HG02642 (cell line): Measurements from ENCODE around the gene ASB1.

Experiments
- ATAC-seq: cut with Tn5 transposase; IDR thresholded peaks from one replicate; pipeline ENCODE4 v1.9.1; 2021; ENCODE audit warnings: mild to moderate bottlenecking; ENCODE audit not compliant: unreplicated experiment, poor library complexity

The ASB1 gene

GRCh38 chr2:238488347-238488826 lies 61.7 kb downstream of the ASB1 start:
- no peak for ATAC-seq

DNA sequence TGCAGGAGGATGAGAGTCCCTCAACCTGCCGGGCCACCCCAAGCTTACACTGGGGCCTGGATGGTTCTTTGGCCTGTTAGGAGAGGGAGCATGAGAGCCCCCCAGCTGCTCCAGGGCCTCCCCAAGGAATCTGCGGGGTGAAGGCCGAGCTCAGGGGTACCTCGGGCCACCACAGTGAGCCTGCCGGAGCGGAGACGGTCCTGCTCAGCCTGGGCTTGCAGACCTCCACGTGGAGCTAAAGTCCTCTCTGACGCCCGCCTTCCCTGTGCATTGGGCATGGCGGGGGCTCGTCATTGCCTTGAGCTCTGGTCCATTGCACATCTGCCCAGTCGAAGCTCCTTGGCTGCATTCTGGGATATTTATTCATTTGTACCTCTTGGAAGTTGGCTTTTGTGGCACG lies 62.7 kb downstream of the ASB1 start:
- no peak for ATAC-seq

DNA sequence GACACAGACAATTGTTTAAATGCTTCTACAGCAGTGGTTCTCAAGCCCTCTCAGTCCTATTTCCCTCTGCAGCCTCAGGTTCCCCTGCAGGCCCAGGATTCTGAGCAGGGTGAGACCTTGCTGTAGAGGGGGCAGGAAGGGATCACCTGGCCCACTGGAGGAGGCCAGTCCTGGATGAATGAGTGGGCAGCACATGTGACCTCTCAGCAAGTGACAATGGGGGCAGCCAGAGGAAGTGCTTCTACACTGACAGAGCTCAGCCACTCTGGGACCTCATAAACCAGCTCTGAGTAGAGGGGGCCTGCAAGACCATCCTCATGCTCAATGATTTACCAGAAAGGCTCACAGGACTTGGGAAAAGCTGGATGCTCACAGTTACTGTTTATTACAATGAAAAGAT lies 63.2 kb downstream of the ASB1 start:
- ATAC-seq: no peak

GRCh38 chr2:238492840-238493239 lies 66.1 kb downstream of the ASB1 start:
- no peak for ATAC-seq

DNA sequence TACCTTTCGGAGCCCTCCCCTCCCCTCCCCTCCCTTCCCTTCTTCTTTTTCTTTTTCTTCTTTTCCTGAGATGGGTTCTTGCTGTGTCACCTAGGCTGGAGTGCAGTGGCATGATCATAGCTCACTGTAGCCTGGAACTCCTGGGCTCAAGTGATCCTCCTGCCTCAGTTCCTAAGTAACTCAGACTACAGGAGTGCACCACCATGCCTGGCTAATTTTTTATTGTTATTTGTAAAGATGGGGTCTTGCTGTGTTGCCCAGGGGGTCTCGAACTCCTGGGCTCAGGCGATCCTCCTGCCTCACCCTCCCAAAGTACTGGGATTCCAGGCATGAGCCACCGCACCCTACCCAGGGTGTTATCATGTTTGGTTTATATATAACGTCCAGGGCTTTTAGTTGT lies 66.7 kb downstream of the ASB1 start:
- ATAC-seq: no peak

- ATAC-seq: no peak
Measured at GRCh38 chr2:238493880-238494572, 67.3 kb downstream of the ASB1 start.

DNA sequence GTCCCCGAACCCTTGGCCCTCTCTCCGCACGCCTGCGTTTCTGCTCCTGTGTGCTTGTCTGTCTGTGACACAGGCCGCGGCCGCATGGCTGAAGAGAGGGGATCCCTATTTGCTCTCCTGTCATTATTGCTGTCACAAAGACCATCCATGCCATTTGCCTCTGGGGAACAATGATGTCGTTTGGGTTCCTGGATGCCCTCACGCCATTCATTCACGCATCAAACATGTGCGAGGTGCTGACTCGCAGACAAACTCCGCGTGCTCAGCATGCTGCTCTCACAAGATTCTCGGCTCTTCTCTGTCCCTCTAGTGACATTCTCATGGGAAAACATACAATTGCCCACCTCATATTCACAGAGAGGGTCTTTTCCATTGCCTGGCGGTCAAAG lies 67.8 kb downstream of the ASB1 start:
- no peak for ATAC-seq

DNA sequence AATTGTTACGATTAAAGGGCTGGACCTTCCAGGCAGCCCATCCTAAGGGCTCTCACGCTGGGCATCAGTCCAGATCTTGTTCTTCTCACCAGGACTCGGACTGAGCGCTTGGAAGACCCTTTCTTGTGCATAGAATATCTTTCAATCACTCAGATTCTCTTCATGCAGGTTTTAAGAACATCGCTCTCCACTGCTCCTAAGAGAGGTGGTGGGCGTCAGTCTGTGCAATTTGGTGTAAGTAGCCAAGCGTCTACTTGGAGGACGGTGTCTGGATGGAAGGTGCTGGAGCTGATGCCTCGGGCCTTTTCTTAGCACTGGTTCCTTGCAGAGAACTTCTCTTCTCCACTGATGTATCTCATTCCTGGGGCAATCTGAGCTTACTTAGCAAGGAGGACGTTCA lies 68.7 kb downstream of the ASB1 start:
- ATAC-seq: no peak

GRCh38 chr2:238496756-238497609 lies 70.3 kb downstream of the ASB1 start:
- ATAC-seq: no peak

DNA sequence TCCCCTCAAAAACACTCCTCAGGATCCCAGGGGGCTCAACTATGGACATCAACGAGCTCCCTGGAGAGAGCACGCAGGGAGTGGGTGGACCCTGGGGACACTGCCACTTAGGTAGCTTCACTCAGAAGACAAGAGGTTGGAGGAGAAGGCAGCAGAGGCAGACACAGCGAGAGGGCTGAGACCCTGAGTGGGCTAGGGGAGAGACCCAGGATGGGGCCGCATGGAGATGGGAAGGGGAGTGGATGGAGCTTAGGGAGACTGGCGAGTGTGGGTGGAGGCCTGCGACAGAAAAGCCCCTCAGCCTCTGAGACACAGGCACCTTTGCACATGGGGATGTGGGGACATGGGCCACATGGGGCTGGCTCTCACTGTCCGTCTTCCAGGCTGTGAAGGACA lies 70.9 kb downstream of the ASB1 start:
- ATAC-seq: no peak

GRCh38 chr2:238498188-238498587 lies 71.5 kb downstream of the ASB1 start:
- no peak for ATAC-seq

DNA sequence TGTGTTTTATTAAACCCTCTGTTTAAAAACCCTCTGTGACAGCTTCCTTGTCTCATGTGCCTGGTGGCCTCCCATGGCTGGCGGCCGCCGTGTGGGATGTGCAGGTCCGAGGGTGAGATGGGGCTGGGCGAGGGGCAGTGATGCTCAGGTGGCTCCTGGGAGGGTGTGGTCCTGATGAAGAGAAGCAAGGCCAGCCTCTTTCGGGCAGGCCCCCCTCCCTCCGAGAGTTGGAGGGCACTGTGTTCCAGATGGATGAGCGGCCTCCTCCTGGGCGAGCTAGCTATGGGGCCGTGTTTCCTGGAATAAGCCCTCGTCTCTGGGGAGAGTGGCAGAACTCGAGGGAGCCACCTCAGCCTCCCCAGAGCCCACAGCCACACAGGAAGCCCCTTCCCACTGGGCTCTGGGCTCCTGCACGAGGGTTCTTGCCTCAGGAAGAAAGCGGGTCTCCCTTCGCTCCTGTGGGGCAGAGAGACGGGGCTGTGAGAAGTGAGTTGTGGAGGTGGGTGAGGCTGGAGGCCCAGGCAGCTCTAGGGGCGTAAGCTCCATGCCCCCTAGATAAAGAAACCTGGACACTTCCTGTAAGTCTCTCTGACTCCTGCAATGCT lies 72.1 kb downstream of the ASB1 start:
- no peak for ATAC-seq

GRCh38 chr2:238499731-238500580 lies 73.2 kb downstream of the ASB1 start:
- ATAC-seq: no peak

DNA sequence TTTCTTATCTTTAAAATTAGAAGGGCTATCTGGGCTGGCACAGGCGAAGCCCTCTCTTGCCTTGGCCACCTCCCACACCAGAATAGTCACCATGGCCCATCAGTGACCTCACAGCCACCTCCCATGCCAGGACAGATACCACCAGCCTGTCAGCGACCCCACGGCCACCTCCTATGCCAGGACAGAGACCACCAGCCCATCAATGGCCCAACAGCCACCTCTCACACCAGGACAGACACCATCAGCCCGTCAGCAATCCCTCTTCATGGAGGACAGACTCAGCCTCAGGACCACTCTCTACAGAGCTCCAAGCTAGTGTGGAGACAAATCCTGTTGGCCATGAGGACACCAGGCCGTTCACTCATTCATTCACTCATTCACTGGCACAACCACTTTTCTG lies 74.6 kb downstream of the ASB1 start:
- no peak for ATAC-seq
